OCI-LY1 (cell line): ENCODE results near the gene FNDC5.

Source experiments
- CTCF ChIP-seq: fragments of 200-600 bp; sonication (generic), shearing (Covaris generic); IDR thresholded peaks from 2 replicates; pipeline ENCODE4 v1.5.1; 2017; ENCODE audit warnings: mild to moderate bottlenecking, antibody characterized with exemption, low read length, moderate library complexity, mixed read lengths
- EZH2 ChIP-seq: fragments of 200-600 bp; sonication (generic), shearing (Covaris generic); IDR thresholded peaks from 2 replicates; pipeline ENCODE4 v1.8.0; 2017; ENCODE audit warnings: borderline replicate concordance, mixed run types, mild to moderate bottlenecking, antibody characterized with exemption, low read length, moderate library complexity, mixed read lengths

GRCh38 chr1:32816676-32817158 lies 54.0 kb downstream of the FNDC5 start:
- no peak for TF ChIP-seq CTCF
- TF ChIP-seq EZH2, result no peak
